MV-4-11 (cell line): ENCODE data around the gene CFAP77.

ENCODE experiments used
- DNase-seq: peaks from one replicate; lab custom pipeline; 2025; lab: John Stamatoyannopoulos, UW

The CFAP77 gene

DNA sequence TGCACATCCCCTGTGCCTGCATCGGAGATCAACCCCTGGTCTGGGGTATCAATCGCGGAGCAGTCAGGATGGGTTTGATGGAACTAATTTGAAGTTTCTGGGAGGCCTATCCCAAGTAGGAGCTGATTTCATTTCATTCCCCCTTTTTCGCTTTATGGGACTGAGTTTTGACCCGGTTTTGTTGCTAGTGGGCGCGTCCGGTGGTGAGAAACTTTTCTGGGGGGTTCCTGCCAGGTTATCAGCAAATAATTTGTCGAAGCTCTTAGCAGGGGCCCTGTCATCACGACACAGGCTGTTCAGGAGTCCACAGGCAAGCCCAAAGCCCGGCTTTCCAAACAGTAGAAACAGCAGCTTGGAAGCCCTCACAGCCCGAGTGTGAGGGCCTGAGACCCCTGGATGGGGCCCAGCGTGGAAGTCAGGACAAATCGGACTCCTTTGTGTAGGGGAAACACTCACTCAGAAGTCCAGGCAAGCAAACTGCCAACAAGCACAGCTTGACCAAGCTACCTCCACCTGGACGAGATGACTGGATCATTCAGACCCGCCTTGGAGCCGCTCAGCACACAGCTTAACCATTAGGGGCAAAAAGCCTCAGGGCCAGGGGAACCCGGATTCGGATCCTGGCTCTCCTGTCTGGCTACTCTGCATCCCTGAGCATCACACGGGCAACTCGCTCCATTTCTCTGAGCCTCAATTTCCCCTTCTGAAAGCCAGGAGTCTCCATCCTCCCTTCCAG is 108.0 kb downstream of the CFAP77 start:
- no peak for DNase-seq

DNA sequence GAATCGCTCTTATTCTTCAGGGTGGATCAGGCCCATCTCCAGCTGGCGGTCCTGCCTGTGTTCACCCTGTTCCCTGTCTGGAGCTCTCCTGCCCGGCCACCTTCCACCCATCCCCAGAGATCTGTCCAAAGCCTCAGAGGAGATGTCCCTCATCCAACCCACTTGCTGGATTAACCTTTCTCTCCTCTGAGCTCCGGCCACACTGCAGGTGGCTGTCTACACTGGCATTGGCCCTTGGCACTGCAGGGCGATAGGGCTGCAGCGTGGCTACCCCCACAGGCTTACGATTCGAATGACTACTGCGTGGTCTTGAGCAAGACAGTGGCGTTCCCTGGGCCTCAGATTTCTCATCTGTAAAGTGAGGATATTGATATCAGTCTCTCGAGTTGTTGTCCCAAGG is 108.6 kb downstream of the CFAP77 start:
- no peak for DNase-seq

GRCh38 chr9:132519033-132519432 is 109.0 kb downstream of the CFAP77 start:
- DNase-seq: no peak

GRCh38 chr9:132520612-132521011 is 110.6 kb downstream of the CFAP77 start:
- no peak for DNase-seq

DNA sequence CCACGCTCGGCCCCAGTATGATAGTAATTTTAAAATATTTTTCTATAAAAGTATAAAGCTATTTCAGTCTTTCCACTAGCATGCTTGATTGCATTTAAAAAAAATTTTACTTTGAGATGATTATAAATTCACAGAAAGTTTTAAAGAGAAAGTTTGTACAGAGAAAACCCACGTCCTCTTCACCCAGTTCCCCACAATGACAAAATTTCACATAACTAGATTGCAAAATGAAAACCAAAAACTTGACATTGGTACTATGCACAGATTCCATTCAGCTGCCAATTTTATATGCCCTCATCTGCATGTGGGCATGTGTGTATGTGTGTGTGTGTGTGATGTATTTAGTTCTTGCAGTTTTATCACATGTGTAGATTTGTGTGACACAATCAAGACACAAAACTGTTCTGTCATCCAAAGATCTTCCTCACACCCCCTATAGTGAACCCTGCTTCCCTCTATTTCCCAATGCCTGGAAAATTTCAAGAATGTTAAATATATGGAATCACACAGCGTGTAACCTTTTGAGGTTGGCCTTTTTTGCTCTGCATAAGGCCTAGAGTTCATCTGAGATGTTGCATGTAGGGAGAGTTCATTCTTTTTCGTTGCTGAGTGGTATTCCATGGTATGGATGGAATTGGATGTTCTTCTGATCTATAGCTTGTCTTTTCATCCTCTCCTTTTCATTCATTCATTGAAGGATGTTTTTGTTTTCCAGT is 115.5 kb downstream of the CFAP77 start:
- no peak for DNase-seq

- DNase-seq: no peak
Measured at GRCh38 chr9:132531195-132531594, 121.2 kb downstream of the CFAP77 start.

DNA sequence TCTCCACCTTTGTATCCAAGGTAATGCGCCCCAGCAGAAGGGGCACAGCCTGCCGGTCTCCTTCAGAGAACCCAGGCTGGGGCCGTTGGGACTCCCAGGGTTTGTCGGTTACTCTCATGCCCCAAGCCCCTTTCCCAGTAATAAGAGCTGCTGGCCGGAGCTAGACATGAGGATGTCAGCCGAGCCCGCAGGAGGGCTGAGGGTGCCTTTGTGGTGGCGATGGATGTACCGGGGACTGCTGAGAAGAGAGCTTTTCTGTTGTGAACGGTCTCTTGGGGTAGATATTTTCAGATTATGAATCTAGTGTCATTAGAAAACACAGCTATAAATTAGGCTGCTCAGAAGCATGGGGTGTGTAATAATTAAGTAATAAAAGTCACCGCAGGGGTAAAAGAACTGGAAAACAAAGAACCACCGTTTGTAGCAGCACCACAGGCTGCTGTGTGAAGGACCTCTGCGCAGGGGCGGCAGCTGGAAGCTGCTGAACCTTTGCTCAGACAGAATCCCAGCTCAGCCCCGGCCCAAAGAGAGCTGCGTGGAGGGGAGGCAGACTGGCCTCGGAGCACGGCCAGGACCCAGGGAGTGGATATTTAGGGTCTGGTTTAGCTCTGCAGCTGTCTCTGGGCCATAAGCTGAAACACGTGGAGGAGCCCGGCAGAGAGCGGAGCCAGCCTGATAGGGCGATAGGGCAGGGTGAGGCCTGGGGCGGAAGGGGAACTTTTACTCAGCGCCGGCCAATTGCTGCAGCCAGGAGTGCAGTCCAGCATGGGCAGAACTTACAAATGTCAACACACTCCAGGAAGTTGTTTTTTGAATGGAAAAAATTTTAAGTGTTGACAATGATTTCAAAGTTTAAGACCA is 121.9 kb downstream of the CFAP77 start:
- no peak for DNase-seq

- no peak for DNase-seq
Measured at GRCh38 chr9:132534832-132535231, 124.8 kb downstream of the CFAP77 start.

DNA sequence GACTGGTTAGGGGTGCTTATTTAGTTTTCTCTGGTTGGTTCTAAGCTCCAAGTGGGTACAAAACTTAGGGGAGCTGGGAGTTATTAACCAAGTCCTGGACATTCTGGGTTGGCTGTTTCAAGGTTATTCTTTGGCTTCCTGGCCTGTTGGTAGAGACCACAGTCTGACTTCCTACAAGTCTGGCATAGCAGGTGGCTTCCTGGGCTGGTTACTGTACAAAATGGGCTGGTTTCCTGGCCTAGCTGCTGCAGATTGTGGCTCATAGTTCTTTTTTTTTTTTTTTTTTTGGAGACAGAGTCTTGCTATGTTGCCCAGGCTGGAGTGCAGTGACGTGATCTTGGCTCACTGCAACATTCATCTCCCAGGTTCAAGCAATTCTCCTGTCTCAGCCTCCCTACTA is 126.1 kb downstream of the CFAP77 start:
- no peak for DNase-seq

DNA sequence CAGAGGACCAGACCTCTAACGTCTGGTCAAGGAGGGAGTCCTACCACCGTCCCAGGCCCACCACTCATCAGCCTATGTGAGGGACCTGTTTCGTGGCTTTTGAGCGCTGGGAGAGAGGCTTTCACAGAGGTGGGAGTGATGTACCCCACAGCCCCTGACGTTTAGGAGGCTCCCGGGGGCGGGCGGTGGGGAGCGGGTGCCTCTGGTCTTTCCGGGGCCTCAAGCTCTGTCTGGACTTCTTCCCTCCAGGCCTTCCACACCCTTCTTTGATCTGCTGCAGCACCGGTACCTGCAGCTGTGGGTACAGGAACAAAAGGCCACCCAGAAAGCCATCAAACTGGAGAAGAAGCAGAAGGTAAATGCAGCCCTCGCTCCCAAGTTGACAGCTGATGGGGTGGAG is 127.3 kb downstream of the CFAP77 start:
- no peak for DNase-seq

GRCh38 chr9:132538071-132538470 is 128.1 kb downstream of the CFAP77 start:
- no peak for DNase-seq

DNA sequence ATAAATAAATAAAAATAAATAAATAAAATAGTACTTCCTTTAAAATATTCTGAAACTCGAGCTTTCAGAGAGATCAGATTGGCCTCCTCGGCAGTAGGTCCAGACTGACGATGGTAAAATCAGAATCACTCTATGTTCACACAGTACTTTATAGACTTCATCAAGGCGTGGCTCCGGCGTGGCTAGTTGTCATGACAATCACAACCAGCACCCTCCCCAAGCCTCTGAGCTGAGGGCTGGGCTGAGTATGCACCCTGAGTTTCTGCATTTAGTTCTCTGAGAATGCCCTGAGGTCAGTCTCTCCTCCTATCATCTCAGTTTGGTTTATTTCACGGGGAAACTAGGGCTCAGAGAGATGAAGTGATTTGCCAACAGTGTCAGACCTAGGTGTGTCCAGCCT is 129.1 kb downstream of the CFAP77 start:
- DNase-seq: no peak

GRCh38 chr9:132541051-132541450 is 131.0 kb downstream of the CFAP77 start:
- no peak for DNase-seq

DNA sequence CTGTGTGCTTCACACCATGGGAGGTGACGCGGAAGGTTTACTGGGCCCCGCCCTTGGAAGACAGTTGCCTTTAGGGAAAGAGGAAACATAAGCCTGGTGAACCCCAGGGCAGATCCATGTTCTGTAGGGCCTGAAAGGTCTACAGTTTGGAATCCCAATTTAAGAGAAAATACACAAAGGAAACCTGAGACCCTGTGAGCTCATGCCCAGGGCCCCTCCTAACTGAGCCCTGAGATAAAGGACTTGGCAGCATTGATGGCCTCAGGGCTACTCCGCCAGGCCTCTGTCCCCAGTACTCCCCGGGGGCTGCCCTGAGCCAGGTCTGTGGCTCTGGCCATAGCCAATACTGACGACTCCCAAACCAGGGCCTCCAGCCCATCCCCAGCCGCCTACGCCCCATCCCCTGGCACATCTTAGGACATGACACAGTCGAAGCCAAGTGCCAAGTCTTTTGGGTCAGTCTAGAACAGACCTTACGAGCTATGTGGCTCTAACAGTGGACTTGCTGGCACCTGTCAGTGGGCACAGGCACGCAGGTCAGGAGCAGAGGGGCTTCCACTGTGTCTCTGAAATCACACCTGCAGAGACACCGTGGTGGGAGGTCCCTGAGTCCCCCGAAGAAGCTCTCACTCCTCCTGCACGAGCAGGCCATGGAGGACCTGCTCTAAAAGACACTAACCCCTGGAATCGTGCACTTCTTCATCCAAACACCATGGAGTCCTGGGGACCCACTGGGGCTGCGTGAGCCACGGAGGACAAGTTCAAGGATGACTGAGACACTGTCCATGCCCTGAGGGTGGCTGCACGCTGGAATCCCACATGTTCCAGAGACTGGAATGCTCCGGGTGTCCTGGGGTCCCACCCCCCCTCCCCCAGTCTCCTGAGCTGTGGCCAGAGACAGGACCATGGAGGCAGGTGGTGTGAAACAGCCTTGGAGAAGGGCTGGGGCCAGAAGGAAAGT is 132.1 kb downstream of the CFAP77 start:
- DNase-seq: no peak

DNA sequence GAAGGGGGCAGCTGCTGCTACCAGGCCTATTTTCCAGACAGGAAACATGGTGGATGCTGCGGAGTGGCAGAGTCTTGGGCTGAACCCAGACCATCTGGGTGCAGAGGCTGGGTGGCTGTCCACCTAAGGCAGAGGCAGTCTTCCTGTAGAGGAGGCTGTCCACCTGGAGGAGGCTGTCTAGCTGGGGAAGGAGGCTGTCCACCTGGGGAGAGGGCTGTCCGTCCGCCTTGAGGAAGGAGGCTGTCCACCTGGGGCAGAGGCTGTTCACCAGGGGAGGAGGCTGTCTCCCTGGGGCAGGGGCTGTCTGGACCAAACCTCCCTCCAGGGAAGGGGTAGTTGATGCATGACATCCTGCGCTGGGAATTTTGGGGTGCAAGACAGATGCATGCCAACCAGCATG is 133.2 kb downstream of the CFAP77 start:
- no peak for DNase-seq

GRCh38 chr9:132543960-132544359 is 133.9 kb downstream of the CFAP77 start:
- DNase-seq: no peak

DNA sequence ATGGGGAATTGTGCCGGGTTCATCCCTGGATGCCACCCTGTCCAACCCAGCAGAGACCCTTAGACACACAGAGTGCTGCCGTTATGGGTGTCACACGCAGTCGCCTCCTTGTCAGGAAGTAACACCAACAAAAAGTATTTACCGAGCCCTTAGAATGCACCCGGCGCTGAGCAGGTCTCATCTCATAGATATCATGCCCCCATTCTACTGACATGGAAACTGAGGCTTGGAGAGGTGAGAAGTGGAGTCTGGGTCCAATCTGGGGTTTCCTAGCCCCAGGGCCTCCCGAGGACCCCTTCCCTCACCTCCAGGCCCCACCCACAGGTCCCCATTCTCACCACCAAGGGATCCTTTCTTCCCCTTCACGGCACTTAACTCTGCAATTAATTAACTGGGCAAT is 135.6 kb downstream of the CFAP77 start:
- DNase-seq: no peak

DNA sequence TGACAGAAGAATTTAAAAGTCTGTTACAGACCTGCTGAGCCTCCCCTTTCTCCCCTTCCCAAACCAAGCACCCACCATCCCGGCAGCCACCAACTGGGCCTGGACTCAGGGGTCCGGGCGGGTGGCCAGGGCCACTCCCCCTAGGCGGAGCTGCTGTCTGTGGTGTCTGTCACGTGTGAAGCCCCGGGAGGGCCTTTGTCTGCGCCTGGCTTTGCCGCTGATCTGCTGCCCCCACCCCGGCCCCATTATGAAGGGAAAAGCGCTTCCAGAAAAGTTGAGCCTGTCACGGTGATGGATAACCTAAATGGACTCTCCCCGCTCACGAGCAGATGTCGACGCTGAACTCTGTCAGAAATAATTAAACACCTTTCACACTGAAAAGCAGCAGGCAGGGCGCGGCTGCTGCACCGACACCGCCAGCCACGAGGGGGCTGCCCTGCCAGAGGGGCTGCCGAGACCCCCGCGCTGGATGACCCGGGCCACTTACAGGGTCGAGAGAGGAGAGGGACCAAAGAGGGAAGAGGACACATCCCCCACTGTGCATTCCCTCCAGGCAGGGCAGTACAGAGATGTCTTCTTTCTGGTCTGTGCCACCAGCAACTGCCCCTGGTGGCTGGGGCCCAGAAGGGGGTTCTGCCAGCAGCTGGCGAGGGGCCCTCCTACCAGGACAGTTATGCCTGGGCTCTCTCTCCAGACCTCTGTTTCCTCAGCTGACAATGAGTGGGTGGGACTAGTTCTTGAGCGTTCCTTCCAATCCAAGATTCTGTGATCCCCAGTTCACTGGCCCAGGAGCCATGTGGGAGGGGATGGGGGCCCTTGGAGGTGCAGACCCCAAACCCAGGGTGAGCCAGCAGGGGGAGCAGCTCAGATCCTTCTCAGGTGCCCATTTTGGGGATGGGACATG is 136.4 kb downstream of the CFAP77 start:
- DNase-seq: no peak

GRCh38 chr9:132547052-132547431 is 137.0 kb downstream of the CFAP77 start:
- DNase-seq: no peak

DNA sequence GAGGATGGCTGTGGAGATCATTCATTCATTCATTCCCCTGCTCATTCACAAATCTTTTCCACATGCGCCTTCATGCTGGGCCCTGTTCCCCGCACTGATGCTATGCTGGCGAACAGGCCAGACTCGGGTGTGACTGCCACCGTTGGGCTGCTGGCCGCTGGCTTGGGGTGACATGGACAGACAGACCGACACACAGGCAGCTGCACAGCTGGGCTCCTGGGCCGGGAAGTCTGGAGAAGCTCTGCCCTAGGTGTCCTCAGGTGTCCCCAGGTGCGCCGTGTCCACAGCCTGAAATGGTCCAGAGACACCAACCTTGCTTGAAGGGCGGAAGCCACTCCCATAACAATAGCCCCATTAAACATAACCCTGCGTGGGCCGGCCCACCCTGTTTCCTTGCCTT is 137.4 kb downstream of the CFAP77 start:
- DNase-seq: no peak
